ENCODE results near the gene ICAM1.
A peak's percentile ranks its signal among the peaks of the same experiment; 100 is the strongest.

ICAM1 gene

DNA sequence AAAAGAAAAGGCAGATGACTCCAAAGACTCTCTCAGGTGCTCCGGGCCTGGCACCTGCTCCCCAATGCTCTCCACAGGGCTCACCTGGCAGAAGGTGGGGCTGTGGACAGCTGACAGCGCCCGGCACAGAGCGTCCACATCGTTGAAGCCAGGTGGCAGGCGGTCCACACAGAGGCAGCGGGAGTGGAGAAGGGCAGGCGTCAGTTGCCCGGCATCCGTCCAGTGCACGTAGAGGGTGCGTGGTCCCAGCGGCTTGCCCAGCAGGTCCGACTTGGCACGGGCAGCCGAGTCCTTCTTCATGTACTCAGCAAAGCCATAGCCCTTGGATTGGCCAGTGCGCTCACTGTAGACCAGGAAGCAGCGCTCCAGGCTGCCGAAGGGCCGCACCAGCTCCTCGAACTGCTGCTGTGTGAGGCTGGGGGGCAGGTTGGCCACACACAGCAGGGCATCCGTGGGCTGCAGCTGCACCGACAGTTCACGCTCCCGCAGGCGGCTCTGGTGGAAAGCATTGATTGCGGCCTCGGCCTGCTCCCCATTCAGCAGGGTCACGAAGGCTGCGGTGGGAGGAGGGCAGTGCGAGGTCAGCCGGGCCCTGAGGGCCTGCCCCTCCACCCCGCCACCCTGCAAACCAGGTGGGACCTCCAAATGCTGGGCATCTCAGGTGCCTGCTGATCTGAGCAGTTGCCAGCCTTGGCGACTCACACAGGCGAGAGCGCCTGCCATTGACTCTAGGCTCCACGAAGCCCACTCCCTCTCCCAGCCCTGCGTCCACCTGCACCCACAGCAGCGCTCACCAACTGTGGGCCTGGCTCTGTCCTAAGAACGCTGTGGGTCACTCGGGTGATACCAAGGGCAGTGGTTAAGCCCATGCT is 57.9 kb downstream of the ICAM1 start:
- no peak for DNase-seq

DNA sequence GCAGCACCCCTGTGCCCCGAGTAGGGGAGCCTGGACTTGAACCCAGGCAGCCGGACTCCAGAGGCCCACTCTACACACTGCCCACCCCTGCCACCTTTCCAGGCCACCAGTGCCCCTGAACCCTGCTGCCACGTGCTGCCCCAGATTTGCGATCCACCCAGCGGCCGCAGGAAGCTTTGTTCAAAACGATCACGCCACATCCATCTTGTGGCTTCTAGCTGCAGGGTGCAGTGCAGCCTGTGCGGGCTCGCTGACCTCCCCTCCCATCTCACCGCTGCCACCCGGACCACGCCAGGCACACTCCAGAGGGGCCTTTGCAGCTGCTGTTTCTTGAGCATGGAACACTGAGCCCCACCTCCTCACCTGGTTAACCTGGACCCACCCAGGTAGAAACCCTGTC is 58.6 kb downstream of the ICAM1 start:
- DNase-seq: no peak

DNA sequence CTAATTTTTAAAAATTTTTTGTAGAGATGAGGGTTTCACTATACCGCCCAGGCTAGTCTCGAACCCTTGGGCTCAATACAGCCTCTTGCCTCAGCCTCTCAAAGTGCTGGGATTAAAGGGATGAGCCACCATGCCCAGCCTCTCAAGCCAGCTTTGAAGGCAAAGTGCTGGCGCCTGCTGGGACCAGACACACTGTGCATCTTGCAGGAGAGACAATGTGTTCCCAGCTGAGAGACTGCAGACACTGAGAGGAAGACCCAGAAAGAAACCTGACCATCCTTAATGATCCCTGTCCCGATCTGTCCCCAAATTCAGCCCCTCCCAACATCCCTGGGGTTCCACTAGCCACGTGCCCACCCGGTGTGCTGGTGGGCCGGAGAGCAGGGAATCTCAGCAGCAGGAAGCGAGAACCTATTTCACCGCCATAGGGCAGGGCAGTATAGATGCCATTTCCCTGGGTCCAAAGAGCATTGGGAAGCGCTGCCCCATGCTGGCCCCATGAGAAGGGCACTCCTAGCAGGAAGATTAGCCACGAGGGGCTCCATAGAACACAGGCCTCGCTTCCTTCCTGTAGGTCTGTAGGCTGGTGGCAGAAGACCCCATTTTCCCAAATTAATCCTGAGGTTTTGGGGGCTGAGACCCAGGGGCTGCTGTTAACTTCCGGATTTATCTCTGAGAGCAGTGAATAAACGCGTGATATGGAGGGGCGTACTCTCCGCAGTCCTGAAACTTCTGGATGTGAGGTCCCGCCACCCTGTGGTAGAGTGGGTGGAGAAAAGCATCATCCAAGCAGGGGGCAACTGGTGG is 61.4 kb downstream of the ICAM1 start:
- DNase-seq: no peak

DNA sequence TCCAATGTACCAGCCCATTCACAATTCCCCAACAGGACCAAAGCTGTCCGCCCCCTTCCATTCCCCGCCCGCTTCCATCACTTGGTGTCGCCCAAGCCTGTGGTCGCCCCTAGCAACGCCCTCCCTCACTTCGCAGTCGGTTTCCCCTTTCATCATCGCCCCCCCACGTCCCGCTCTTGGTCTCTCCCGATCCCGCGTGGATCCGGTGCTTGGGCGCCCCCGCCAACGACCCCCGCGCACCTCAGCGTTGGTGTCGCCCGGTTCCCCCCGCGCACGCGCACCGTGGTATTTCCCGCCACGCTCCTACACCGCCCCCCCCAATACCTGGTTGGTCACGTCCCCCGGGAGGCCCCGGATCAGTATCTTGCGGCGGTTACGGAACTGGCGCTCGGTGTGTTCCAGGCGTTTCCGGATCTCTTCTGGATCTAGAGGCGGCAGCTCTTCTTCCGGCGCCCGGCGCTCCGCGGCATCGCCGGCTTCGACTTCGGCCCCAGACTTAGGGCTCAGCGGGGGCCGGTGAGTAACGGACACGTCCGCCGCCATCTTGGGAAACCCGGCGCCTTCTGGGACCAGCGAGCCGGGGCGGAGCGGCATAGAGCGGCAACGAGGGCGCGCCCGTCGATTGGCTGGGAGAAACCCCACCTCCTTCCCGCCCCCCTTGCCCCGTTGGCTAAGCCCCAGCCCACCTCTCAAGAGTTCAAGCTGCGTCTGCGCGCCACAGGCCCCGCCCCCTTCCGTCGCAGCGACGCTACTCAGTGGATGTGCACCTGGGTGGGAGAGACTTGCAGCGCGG is 62.2 kb downstream of the ICAM1 start, which contains the start of gene RAVER1:
Gene RAVER1, minus strand, starts transcription at position 565 of the 793 bp plus-strand sequence. Its CDS starts 22 bp downstream, at position 543.
- DNase-seq: peak; percentile 88

DNA sequence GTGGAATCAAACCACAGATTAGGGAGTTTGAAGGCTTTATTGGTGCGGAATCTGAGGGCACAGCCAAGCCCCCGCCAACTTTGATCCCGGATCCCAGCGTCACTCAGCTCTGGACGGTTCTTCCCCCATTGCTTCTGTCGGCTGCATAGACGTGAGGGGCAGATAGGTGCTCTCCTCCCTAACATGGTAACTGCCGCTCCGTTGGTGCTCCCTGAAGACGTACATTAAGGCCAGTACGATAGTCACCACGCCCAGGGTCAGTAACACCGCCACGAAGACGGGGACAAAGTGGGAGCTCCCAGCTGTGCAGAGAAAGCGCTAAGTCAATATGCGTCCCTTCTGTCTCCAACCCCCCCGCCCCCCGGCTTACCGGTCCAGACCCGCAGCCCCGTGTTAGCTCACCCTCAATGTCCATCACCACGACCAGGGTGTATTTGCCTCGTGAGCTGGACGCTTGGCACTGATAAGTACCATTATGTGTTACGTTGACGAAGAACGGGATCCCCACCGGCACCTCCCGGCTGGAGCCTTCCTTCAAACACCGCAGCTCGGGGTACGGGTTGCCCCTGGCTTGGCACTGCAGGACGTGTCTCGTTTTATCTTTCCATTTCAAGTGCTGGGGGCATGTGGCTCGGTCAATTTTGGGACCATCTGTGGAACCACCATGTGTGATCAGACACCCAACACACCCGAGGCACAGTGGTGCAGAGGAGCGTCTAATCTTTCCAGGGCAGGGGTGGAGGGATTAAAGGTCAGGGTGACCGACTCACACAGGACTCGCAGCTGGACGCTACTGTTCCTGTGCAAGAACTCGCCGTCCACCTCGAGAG is 63.1 kb downstream of the ICAM1 start:
- DNase-seq: no peak

DNA sequence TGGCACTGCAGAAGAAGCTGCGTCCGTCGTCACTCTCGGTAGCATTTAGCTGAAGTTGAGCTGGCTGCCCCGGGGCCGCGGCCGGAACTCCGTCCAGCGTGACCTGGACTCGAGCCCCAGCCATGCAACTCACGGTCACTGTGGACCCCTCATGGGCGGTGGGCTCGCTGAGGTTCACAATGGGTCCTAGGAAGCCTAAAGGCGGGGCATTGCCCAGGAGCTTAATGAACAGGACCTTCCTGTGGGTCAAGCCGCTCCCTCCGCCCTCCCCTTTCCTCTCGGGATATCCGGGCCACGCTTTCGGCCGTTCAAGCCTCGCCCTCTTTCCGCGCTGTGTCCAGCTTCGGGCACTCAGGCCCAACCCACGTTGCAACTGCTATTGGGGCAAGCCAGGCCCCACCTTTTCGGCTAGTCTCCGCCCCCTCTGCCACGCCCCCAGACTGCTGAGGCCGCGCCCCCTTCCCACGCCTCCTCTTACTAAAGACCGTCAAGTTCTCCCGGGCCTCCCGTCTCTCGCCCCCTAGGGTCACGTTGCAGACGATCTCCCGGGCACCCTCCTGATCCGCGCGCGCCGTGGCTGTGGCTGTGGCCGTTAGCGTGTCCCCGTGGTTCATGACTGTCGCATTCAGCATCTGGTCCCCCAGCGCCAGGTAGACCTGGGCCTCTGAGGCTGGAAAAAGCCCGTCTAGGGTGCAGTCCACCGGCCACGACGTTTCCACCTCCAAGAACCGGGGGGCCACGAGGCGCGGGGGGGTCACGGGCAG is 63.9 kb downstream of the ICAM1 start:
- peak; percentile 31 for DNase-seq

DNA sequence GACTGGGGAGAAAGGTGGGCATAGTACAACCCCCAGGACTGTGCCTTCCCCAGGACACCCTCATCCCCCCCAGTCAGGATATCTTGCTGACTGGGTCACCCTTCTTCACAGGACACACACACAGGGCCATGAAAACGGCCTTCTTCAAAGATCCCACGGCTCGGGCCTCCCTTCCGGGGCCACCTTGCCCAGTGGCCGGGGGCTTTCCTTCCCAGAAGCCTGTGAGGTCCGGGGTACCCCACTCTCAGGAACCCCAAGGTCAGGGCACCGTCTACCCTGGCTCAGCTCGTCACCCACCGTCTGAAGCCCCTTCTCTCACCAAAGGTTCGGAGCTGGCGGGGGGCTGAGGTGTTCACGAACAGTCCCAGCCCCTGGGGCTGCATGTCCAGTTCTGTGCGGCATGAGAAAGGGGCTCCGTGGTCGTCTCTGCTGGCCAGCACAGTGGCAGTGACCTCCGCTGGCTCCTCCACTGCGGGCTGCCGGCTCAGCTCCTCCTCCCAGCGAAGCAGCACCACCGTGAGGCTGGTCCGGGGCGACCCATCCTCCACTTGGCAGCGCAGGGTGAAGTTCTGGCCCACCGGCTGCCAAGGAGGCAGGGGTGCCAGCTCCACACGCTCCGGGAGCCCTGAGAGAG is 64.5 kb downstream of the ICAM1 start:
- DNase-seq: no peak

Data from NCI-H1694 (cell line).